Measurements from ENCODE around the gene GNAI3. TPM values are rescaled to one million over a fixed set of nuclear protein-coding genes. Genes with fewer than 3 reads are reported as not detected.
A peak's percentile ranks its signal among the peaks of the same experiment; 100 is the strongest.

GNAI3 gene
- total RNA-seq, 1 donor from 2014 or later, result 4.9 TPM

- Histone ChIP-seq H3K4me1 (peaks cover 20% of the 10 kb centered on the region), H3K4me3 (no peak overlapping the region), H3K27me3 (no peaks in the 10 kb centered on the region), H3K27ac (no peak overlapping the region), H3K9me3 (no peaks in the 10 kb centered on the region), H3K36me3 (peaks cover 0 to 2% of the 10 kb centered on the region in 2 donors)
- DNase-seq (ENCODE audit: extremely low spot score in 2 of 2), result peak in 1 of 2 donors; percentile 70
- TF ChIP-seq POLR2AphosphoS5 (IDR thresholded peaks at IDR 0.05; ENCODE audit: insufficient read depth in 1 of 2, low read depth in 1 of 2) (no peak), POLR2A (IDR thresholded peaks at IDR 0.05) (no peak)
- TF ChIP-seq, protein P1, sequence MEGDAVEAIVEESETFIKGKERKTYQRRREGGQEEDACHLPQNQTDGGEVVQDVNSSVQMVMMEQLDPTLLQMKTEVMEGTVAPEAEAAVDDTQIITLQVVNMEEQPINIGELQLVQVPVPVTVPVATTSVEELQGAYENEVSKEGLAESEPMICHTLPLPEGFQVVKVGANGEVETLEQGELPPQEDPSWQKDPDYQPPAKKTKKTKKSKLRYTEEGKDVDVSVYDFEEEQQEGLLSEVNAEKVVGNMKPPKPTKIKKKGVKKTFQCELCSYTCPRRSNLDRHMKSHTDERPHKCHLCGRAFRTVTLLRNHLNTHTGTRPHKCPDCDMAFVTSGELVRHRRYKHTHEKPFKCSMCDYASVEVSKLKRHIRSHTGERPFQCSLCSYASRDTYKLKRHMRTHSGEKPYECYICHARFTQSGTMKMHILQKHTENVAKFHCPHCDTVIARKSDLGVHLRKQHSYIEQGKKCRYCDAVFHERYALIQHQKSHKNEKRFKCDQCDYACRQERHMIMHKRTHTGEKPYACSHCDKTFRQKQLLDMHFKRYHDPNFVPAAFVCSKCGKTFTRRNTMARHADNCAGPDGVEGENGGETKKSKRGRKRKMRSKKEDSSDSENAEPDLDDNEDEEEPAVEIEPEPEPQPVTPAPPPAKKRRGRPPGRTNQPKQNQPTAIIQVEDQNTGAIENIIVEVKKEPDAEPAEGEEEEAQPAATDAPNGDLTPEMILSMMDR (IDR thresholded peaks at IDR 0.05), result no peak
- intact Hi-C loops (cut with DNase I), result no loop called here
Measured at GRCh38 chr1:109654519-109654918, 106.1 kb downstream of the GNAI3 start.

- Histone ChIP-seq H3K36me3 (peaks cover 0 to 4% of the 10 kb centered on the region in 2 donors), H3K9me3 (no peaks in the 10 kb centered on the region), H3K27me3 (no peaks in the 10 kb centered on the region), H3K4me1 (peaks cover 20% of the 10 kb centered on the region), H3K4me3 (peak within 1 kb of the TSS; percentile 61 to 69), H3K27ac (peak within 1 kb of the TSS; percentile 87)
- DNase-seq (ENCODE audit: extremely low spot score in 2 of 2), result peak in 1 of 2 donors; percentile 90
- peak; percentile 65 to 88 for TF ChIP-seq POLR2AphosphoS5 (IDR thresholded peaks at IDR 0.05; ENCODE audit: insufficient read depth in 1 of 2, low read depth in 1 of 2)
- TF ChIP-seq, protein P1 (IDR thresholded peaks at IDR 0.05), result peak in 1 of 3 experiments; percentile 29
- TF ChIP-seq POLR2A (IDR thresholded peaks at IDR 0.05), result no peak
- intact Hi-C loops (cut with DNase I), result no loop called here
Measured at GRCh38 chr1:109655615-109656519, 107.5 kb downstream of the GNAI3 start, which contains the start of gene GSTM4. TSS of gene GSTM4 (plus strand) at chr1:109656099. CDS start at chr1:109656390, 291 bp downstream.

GRCh38 chr1:109657395-109657794 lies 109.0 kb downstream of the GNAI3 start:
- no peak overlapping the region for H3K4me3 ChIP-seq
- no peak overlapping the region for H3K27ac ChIP-seq
- H3K36me3 ChIP-seq, result peaks cover 0 to 4% of the 10 kb centered on the region in 2 donors
- TF ChIP-seq POLR2AphosphoS5 (IDR thresholded peaks at IDR 0.05; ENCODE audit: insufficient read depth in 1 of 2, low read depth in 1 of 2) (no peak), POLR2A (IDR thresholded peaks at IDR 0.05) (no peak)
- TF ChIP-seq, protein P1 (IDR thresholded peaks at IDR 0.05), result no peak
- intact Hi-C loops (cut with DNase I), result no loop called here
- H3K4me1 ChIP-seq, result peaks cover 20% of the 10 kb centered on the region
- no peaks in the 10 kb centered on the region for H3K9me3 ChIP-seq
- no peaks in the 10 kb centered on the region for H3K27me3 ChIP-seq
- DNase-seq (ENCODE audit: extremely low spot score in 2 of 2), result peak in 1 of 2 donors; percentile 74

- Histone ChIP-seq H3K36me3 (peaks cover 0 to 4% of the 10 kb centered on the region in 2 donors), H3K9me3 (no peaks in the 10 kb centered on the region), H3K4me1 (peaks cover 20% of the 10 kb centered on the region), H3K27me3 (no peaks in the 10 kb centered on the region), H3K27ac (no peak overlapping the region), H3K4me3 (no peak overlapping the region)
- DNase-seq (ENCODE audit: extremely low spot score in 2 of 2), result peak in 1 of 2 donors; percentile 44
- TF ChIP-seq POLR2AphosphoS5 (IDR thresholded peaks at IDR 0.05; ENCODE audit: insufficient read depth in 1 of 2, low read depth in 1 of 2), result no peak
- intact Hi-C loops (cut with DNase I), result no loop called here
Measured at GRCh38 chr1:109657970-109658369, 109.6 kb downstream of the GNAI3 start.

GRCh38 chr1:109658533-109659042 lies 110.2 kb downstream of the GNAI3 start:
- Histone ChIP-seq H3K36me3 (peaks cover 0 to 4% of the 10 kb centered on the region in 2 donors), H3K27ac (no peak overlapping the region), H3K9me3 (no peaks in the 10 kb centered on the region), H3K27me3 (no peaks in the 10 kb centered on the region), H3K4me1 (peaks cover 20% of the 10 kb centered on the region), H3K4me3 (no peak overlapping the region)
- no peak for DNase-seq (ENCODE audit: extremely low spot score in 2 of 2)
- TF ChIP-seq POLR2AphosphoS5 (IDR thresholded peaks at IDR 0.05; ENCODE audit: insufficient read depth in 1 of 2, low read depth in 1 of 2), result no peak
- no peak for TF ChIP-seq POLR2A (IDR thresholded peaks at IDR 0.05)
- TF ChIP-seq, protein P1 (IDR thresholded peaks at IDR 0.05), result no peak
- intact Hi-C loops (cut with DNase I), result no loop called here

Measured in vagina (tissue), 2 donors.